PFSK-1 (cell line): ENCODE results near the gene EPB41L4A.

ENCODE experiments used
- POLR2AphosphoS5 ChIP-seq: IDR thresholded peaks from 2 replicates; pipeline ENCODE4 v1.6.1; 2012; ENCODE audit warnings: low read depth, mild to moderate bottlenecking, control low read depth, low read length, moderate library complexity
- REST ChIP-seq, 2 experiments: IDR thresholded peaks; 2 replicates each; pipeline versions ENCODE4 v1.6.1 to v1.8.0; 2011 to 2012; ENCODE audit warnings: low read depth in 2 of 2, low read length in 2 of 2, control low read depth in 1 of 2, inconsistent platforms in 1 of 2, mild to moderate bottlenecking in 1 of 2, moderate library complexity in 1 of 2; ENCODE audit not compliant: insufficient read depth in 1 of 2
- TAF1 ChIP-seq: IDR thresholded peaks from 2 replicates; pipeline ENCODE4 v1.6.1; 2012; ENCODE audit warnings: low read length, control low read depth, borderline replicate concordance; ENCODE audit not compliant: insufficient read depth

DNA sequence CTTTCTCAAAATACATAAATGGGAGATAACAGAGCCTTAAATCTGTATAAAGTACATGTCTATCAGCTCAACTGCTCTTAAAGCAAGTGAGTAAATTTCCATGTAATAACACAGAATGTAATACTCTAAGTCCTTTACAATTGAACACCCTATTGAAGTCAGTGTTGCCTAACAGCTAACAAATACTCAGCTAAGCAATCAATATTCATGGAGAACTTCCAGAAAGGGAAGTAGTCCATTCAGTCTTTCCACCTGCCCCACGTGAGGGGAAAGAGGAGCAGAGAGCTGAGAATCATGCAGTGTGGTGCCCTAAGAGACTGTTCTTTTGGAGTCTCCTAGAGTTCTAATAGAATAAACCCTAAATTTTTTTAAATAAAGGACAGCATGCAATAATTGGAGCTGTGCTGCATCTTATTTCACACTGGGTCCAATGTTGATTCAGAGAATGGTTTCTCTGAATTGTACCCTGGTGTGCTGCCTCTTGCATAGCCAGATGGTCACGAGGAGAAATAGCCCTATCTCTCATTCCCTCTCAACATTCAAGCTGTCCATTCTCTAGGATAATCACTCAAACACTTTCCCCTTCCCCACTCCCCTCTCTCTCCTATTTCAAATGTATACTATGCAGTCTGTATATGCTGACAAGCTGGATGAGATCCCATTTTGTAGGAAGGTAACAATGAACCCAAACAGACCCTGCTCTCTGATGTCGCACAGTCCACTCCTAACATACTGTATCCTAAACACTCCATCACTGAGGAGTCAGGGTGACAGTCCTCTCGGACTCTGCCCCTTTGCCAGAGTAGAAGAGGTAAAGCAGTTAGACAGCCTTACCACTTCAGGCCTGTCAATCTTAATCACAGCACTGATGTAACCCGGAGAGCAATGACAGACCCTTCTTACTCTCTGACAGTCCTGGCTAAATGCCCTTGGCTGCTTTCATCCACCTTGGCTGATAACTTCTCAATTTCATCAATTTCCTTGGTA lies 134.8 kb downstream of the EPB41L4A start:
- no peak for TF ChIP-seq REST (IDR thresholded peaks at IDR 0.05; ENCODE audit: insufficient read depth in 1 of 2, low read depth in 2 of 2, low read length in 2 of 2)
- TF ChIP-seq TAF1: no peak
- no peak for TF ChIP-seq POLR2AphosphoS5
